Activated CD8-positive, alpha-beta T cell treated with anti-CD3 and anti-CD28 coated beads, Interleukin-2, amount 10 ng/mL, durations not matched to agents 7 days and 5 days (primary cell): ENCODE data around the gene CADM4. TPM values are rescaled to one million over a fixed set of nuclear protein-coding genes. Genes with fewer than 3 reads are reported as not detected.

ENCODE experiments used
- ATAC-seq: fragments of 150-1000 bp; cut with Tn5 transposase; one replicate; pipeline ENCODE4 v1.10.0; 2021; ENCODE audit warnings: moderate library complexity
- CTCF ChIA-PET: fragments of 350-600 bp; sonication (Branson Sonifier 250); formaldehyde crosslinking; loops from one replicate; lab custom pipeline; 2021; ENCODE audit warnings: antibody characterized with exemption; lab: Charles Lee
- POLR2A ChIA-PET: fragments of 350-600 bp; sonication (Branson Sonifier 250); formaldehyde crosslinking; loops from one replicate; lab custom pipeline; 2021; ENCODE audit warnings: antibody characterized with exemption; lab: Charles Lee
- DNase-seq: peaks from one replicate; pipeline ENCODE4 v3.0.0-alpha.2; 2020
- H3K27ac Mint-ChIP-seq: one replicate; pipeline ENCODE4 v1.8.0; 2021; ENCODE audit warnings: mild to moderate bottlenecking, mixed read lengths
- H3K27me3 Mint-ChIP-seq: one replicate; pipeline ENCODE4 v1.8.0; 2021; ENCODE audit warnings: low read depth, mixed read lengths
- H3K36me3 Mint-ChIP-seq: one replicate; pipeline ENCODE4 v1.8.0; 2021; ENCODE audit warnings: low read depth, mixed read lengths
- H3K4me1 Mint-ChIP-seq: one replicate; pipeline ENCODE4 v1.8.0; 2021; ENCODE audit warnings: low read depth, mixed read lengths
- H3K4me3 Mint-ChIP-seq: one replicate; pipeline ENCODE4 v1.8.0; 2021; ENCODE audit warnings: mild to moderate bottlenecking, mixed read lengths
- H3K9me3 Mint-ChIP-seq: one replicate; pipeline ENCODE4 v1.8.0; 2022; ENCODE audit warnings: mixed read lengths; ENCODE audit not compliant: insufficient read depth
- total RNA-seq, 2 experiments: library from RNA; stranded (reverse); gene quantifications; one replicate each; pipeline ENCODE4 v1.2.3, GENCODE V29; 2021

The CADM4 gene
- total RNA-seq, 2 experiments from 2014 or later: 0.10 to 0.40 TPM

GRCh38 chr19:43631491-43631890 is 8.2 kb downstream of the CADM4 start:
- Mint-ChIP-seq H3K27ac (no peak overlapping the region), H3K36me3 (no peaks in the 10 kb centered on the region), H3K27me3 (peaks cover 7% of the 10 kb centered on the region), H3K9me3 (no peaks in the 10 kb centered on the region), H3K4me3 (no peak overlapping the region), H3K4me1 (peaks cover 6% of the 10 kb centered on the region)
- ATAC-seq (no peak), DNase-seq (no peak)
- CTCF ChIA-PET: no interaction called here
- POLR2A ChIA-PET: no interaction called here

DNA sequence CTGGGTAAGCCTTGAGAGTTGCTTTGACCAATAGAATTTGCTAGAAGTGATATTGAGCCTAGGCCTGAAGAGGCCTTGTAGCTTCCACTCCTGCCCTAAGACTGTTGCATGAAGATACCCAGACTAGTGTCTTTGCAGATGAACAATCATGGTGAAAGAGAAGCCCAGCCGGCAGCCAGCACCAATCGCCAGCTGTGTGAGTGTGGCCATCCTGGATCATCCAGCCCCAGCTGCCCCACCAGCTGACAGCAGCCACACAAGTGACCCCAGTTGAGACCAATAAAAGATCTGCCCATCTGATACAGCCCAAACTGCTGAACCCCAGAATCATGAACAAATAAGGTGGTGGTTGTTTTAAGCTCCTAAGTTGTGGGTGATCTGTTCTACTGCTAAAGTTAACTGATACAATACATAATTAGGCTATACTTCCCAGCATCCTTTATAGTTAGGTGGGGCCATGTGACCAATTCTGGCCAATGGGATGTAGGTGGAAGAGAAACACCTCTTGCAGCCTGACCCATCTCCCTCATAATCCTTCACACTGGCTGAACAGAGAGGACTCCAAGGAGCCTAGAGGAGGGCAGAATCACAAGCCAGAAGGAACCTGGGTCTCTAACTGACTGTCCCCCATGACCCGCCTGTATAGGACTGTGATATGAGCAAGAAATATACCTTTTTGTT is 10.9 kb downstream of the CADM4 start:
- peaks cover 5% of the 10 kb centered on the region for H3K27me3 Mint-ChIP-seq
- no peaks in the 10 kb centered on the region for H3K36me3 Mint-ChIP-seq
- ChIA-PET CTCF (interaction anchor here (1.3 kb wide), 1 partner anchor 73 kb away, joined by 3 read pairs; no protein-coding TSS in a partner anchor), POLR2A (interaction anchor here (1.0 kb wide), 1 partner anchor 13 kb away, joined by 5 read pairs; no protein-coding TSS in a partner anchor)
- no peaks in the 10 kb centered on the region for H3K9me3 Mint-ChIP-seq
- H3K27ac Mint-ChIP-seq: no peak overlapping the region
- ATAC-seq (no peak), DNase-seq (no peak)
- no peak overlapping the region for H3K4me3 Mint-ChIP-seq
- peaks cover 26% of the 10 kb centered on the region for H3K4me1 Mint-ChIP-seq

DNA sequence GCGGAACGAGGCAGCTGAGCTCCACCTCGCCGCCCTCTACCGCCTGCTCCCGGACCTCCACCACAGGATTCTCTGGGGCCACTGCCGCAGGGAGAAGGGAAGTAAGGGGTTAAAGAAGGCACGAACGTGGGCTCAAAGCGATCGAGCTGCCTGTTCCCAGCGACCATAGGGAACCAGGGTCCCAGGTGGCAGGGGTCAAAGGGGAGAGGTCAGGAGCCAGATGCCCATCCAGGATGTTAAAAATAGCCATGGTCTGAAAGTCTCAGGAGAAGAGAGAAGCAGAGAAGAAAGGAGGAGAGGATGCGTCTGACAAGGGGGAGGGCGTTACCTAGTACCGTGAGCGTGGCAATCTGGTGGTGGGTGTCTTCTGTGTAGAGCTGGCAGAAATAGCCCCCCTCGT is 12.8 kb downstream of the CADM4 start:
- ATAC-seq: no peak
- H3K9me3 Mint-ChIP-seq: no peaks in the 10 kb centered on the region
- ChIA-PET CTCF (interaction anchor here (0.7 to 1.9 kb wide), 3 partner anchors 32 to 99 kb away, joined by 3 to 6 read pairs (median 3); no protein-coding TSS in a partner anchor), POLR2A (interaction anchor here (0.6 kb wide), 1 partner anchor 169 kb away, joined by 3 read pairs; no protein-coding TSS in a partner anchor)
- H3K4me1 Mint-ChIP-seq: peaks cover 26% of the 10 kb centered on the region
- no peaks in the 10 kb centered on the region for H3K36me3 Mint-ChIP-seq
- H3K27ac Mint-ChIP-seq: no peak overlapping the region
- peaks cover 5% of the 10 kb centered on the region for H3K27me3 Mint-ChIP-seq
- no peak overlapping the region for H3K4me3 Mint-ChIP-seq
- DNase-seq: no peak

DNA sequence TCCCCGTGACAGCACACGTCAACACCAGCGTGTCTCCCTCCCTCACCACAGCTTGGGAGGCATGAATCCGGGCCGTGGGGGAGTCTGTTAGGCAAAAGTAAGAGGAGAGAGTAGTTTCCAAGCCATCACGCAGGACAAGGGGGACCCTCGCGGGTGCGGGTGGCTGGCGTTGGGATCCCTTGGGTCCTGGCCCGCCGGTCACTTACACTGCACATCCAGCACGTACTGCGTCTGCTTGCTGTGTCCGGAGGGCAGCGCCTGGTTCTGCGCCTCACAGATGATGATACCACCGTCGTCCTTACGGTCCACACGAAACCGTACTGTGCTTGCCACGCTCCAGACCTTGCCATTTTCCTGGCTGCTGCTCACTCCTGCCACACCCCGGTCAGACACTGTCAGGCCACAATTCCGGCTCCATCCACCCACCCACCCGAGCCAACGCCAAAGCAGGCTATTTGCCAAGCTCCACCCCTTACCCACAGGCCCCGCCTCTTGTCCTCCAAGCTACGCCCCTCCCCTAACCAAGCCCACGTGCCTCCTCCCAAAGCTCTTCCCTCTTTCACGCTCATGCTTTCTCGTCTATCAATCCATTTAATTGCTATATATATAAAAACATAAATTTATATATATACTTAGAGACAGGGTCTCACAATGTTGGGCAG is 13.6 kb downstream of the CADM4 start:
- CTCF ChIA-PET: interaction anchor here (0.7 to 1.9 kb wide), 2 partner anchors 31 to 98 kb away, joined by 3 to 6 read pairs; no protein-coding TSS in a partner anchor
- H3K4me1 Mint-ChIP-seq: peaks cover 28% of the 10 kb centered on the region
- H3K4me3 Mint-ChIP-seq: no peak overlapping the region
- H3K9me3 Mint-ChIP-seq: no peaks in the 10 kb centered on the region
- POLR2A ChIA-PET: interaction anchor here (0.6 kb wide), 1 partner anchor 168 kb away, joined by 3 read pairs; no protein-coding TSS in a partner anchor
- no peak for DNase-seq
- ATAC-seq: no peak
- H3K36me3 Mint-ChIP-seq: no peaks in the 10 kb centered on the region
- no peak overlapping the region for H3K27ac Mint-ChIP-seq
- H3K27me3 Mint-ChIP-seq: peaks cover 5% of the 10 kb centered on the region

DNA sequence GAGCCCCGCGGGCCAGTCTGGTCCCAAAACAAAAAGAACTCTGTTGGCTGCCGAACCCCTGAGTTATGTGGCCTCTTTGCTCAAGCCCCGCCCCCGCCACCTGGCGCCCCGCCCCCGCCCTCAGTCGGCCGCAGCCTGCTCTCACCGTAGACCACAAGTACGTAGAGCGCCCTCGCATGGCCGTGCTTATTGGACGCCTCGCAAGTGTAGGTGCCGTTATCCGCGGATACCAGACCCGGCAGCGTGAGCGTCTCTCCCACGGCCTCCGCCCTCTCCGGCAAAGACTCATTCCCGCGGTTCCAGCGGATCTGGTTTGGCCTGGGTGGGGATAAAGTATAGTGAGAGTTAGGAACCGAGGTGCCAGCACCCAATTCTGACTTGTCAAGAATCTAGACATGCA is 14.7 kb downstream of the CADM4 start:
- peak; percentile 91 for DNase-seq

DNA sequence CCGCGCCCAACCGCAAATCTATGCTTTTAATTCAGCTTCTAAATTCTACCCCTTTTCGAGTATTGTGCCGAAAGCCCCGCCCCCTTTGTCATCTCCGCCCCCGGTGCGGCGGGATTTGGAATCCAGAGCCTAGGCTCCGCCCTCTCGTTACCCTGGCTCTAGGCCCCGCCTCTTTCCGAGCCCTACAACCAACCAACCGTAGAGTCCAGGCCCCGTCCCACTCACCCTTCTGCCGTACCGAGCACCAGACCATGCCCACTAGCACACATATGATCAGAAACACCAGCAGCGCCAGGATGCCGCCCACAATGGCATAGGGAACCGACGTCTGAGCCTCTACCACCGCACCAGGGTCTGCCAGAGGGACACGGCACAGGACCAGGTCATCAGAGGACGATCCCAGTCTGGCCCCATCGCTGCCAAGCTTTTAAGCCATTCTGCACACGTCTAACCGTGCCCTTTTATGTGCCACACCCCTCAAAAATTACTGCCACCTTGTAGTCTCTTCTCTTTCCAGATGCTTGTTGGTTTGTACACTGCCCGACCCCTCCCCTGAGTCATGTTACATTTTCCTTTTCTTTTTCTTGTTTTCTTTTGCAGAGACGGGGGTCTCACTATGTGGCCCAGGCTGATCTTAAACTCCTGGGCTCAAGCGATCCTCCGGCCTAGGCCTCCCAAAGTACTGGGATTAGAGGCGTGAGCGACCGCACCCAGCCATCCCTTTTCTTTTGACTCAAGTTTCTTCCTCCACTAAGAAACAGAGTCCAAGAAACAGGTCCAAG is 15.6 kb downstream of the CADM4 start:
- ChIA-PET CTCF (interaction anchor here (1.0 kb wide), 1 partner anchor 31 kb away, joined by 3 read pairs; no protein-coding TSS in a partner anchor), POLR2A (no interaction called here)
- no peak overlapping the region for H3K27ac Mint-ChIP-seq
- no peaks in the 10 kb centered on the region for H3K36me3 Mint-ChIP-seq
- no peak overlapping the region for H3K4me3 Mint-ChIP-seq
- ATAC-seq (no peak), DNase-seq (no peak)
- peaks cover 40% of the 10 kb centered on the region for H3K4me1 Mint-ChIP-seq
- H3K9me3 Mint-ChIP-seq: no peaks in the 10 kb centered on the region
- H3K27me3 Mint-ChIP-seq: peaks cover 5% of the 10 kb centered on the region

More for the DNA sequence above, 14.7 kb downstream of the CADM4 start:
- Mint-ChIP-seq H3K36me3 (no peaks in the 10 kb centered on the region), H3K27ac (no peak overlapping the region), H3K4me1 (peaks cover 39% of the 10 kb centered on the region), H3K27me3 (peaks cover 5% of the 10 kb centered on the region), H3K9me3 (no peaks in the 10 kb centered on the region), H3K4me3 (no peak overlapping the region)
- ATAC-seq: peak; percentile 82
- ChIA-PET POLR2A (no interaction called here), CTCF (interaction anchor here (0.7 to 1.0 kb wide), 2 partner anchors 29 to 31 kb away, joined by 3 read pairs; partner anchors contain the start of genes IRGQ and ZNF576)

DNA sequence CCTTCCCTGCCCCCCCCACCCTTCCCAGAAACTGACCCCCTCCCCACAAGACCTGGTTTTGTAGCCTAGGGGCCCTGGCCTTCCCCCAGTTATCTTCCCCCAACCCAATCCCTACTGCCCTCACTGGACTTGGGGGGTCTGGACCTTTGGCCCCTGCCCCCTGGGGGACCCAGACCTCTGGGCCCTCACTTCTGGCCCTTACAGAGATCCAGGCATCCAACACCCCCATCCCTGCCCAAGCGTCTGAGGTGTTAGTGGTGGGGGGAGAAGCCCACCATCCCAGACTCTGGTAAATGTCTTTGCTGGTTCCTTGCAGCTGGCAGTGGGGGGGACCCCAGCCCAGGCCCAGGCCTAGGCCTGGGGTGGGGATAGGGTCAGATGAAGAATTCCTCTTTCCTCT is 16.7 kb downstream of the CADM4 start:
- ChIA-PET CTCF (no interaction called here), POLR2A (no interaction called here)
- Mint-ChIP-seq H3K4me1 (peaks cover 43% of the 10 kb centered on the region), H3K27me3 (peaks cover 2% of the 10 kb centered on the region), H3K36me3 (peaks cover 2% of the 10 kb centered on the region), H3K4me3 (no peak overlapping the region), H3K9me3 (no peaks in the 10 kb centered on the region), H3K27ac (no peak overlapping the region)
- ATAC-seq: no peak
- DNase-seq: no peak

DNA sequence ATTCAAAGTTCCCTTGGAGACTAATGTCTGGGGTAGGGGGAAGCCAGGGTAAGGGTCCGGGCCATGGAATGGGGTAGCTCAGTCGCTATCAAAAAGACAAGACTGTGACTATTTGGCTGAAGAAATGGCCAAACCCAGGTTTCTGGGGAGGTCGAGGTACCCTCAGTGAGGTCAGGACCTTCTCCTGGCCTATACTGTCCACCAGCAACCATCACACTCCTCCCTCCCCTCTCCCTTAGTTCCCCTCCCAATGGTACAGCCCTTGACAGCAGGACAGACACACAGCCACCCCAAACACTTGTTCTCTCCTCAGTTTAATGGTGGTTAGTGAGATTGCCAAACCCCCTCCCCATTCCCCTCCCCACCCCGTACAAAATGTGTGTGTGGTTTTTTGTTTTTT is 17.6 kb downstream of the CADM4 start:
- Mint-ChIP-seq H3K36me3 (peaks cover 2% of the 10 kb centered on the region), H3K4me1 (peaks cover 41% of the 10 kb centered on the region), H3K27me3 (peaks cover 2% of the 10 kb centered on the region), H3K9me3 (no peaks in the 10 kb centered on the region), H3K4me3 (no peak overlapping the region), H3K27ac (no peak overlapping the region)
- CTCF ChIA-PET: interaction anchor here (1.6 kb wide), 1 partner anchor 97 kb away, joined by 3 read pairs; no protein-coding TSS in a partner anchor
- POLR2A ChIA-PET: no interaction called here
- no peak for DNase-seq
- no peak for ATAC-seq

DNA sequence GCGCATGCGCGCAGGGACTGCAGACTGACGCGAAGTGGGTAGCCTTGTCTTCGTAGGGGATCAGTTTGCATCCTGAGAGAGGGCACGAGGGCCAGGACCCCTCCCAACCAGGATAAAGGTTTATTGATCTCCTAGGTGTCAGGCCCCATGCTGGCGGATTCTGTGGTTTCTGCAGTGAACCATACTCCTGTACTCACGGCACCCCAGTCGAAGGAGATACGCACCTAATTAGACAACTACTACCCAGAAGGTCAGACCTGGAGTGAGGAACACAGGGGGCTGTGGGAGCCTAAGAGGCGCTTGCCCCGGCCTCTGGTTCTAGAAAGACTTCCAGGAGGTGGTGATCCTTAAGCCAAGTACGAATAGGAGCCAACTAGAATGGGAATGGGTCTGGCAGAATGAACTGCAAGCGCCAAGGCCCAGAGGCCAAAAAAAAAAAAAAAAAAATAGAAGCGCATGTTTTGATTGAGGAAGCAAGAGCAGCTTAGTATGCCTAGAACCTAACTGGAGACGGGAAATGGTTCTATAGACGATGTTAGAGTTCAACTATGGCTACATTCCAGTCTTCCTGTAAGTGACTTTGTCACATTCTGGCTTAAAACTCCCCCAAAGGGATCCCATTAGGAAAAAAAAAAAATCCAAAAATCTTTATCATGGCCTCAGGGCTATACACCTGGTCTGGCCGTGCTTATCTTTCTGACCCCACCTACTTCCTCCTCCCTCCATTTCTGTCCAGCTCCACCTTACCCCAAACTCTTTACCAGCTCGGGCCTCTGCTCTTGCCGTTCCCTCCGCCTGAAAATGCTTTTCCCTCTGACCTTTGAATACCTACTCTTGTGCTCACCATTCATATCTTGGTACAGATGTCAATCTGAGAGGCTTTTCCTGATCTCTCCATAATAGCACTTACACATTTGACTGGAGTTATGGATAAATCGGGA is 19.3 kb downstream of the CADM4 start:
- no peaks in the 10 kb centered on the region for H3K27me3 Mint-ChIP-seq
- peak overlapping the region; percentile 98 for H3K27ac Mint-ChIP-seq
- peaks cover 2% of the 10 kb centered on the region for H3K36me3 Mint-ChIP-seq
- ChIA-PET POLR2A (interaction anchor here (0.6 to 0.9 kb wide), 3 partner anchors 87 to 203 kb away, joined by 3 read pairs; partner anchors contain the start of genes SMG9 and ZNF575), CTCF (interaction anchor here (1.6 kb wide), 1 partner anchor 95 kb away, joined by 3 read pairs; no protein-coding TSS in a partner anchor)
- DNase-seq: peak; percentile 91
- ATAC-seq: no peak
- H3K9me3 Mint-ChIP-seq: no peaks in the 10 kb centered on the region
- peak overlapping the region; percentile 94 for H3K4me3 Mint-ChIP-seq
- peaks cover 32% of the 10 kb centered on the region for H3K4me1 Mint-ChIP-seq

- peak; percentile 92 for ATAC-seq
- ChIA-PET CTCF (no interaction called here), POLR2A (interaction anchor here (0.6 to 0.9 kb wide), 3 partner anchors 86 to 203 kb away, joined by 3 read pairs; partner anchors contain the start of genes SMG9 and ZNF575)
- Mint-ChIP-seq H3K27me3 (no peaks in the 10 kb centered on the region), H3K4me1 (peaks cover 24% of the 10 kb centered on the region), H3K27ac (peak within 1 kb of the TSS; percentile 98), H3K4me3 (peak within 1 kb of the TSS; percentile 94), H3K36me3 (peaks cover 2% of the 10 kb centered on the region), H3K9me3 (no peaks in the 10 kb centered on the region)
- DNase-seq: peak; percentile 84
These were observed 20.2 kb downstream of the CADM4 start, which contains the start of gene ZNF428 for GRCh38 chr19:43619262-43620060. Gene ZNF428, minus strand, starts transcription at chr19:43619629. Its CDS starts 5,325 bp downstream, at chr19:43614304.
